Astrocyte (in vitro differentiated cells and primary cell): ENCODE results near the gene BBX. TPM values are rescaled to one million over a fixed set of nuclear protein-coding genes. Genes with fewer than 3 reads are reported as not detected.

Experiments used
- DNase-seq: peaks from one replicate; pipeline ENCODE4 v3.0.0-alpha.2; 2010; ENCODE audit warnings: low read depth
- FAIRE-seq: peaks from 2 replicates; lab custom pipeline; 2011; peaks lifted over from hg19 to GRCh38; lab: Jason Lieb, UNC
- H2AFZ ChIP-seq: 2 replicates; pipeline ENCODE4 v1.6.0; 2012; ENCODE audit warnings: low read depth, low read length, inconsistent platforms
- H3K27ac ChIP-seq: 2 replicates; pipeline ENCODE4 v1.5.1; 2011; ENCODE audit warnings: low read depth, low read length, inconsistent platforms
- H3K27me3 ChIP-seq: 2 replicates; pipeline ENCODE4 v1.6.0; 2011; ENCODE audit warnings: low read length, inconsistent platforms; ENCODE audit not compliant: insufficient read depth
- H3K36me3 ChIP-seq: 2 replicates; pipeline ENCODE4 v1.5.1; 2011; ENCODE audit warnings: low read length, inconsistent platforms; ENCODE audit not compliant: insufficient read depth
- H3K4me1 ChIP-seq: 2 replicates; pipeline ENCODE4 v1.5.1; 2011; ENCODE audit warnings: low read length, inconsistent platforms; ENCODE audit not compliant: insufficient read depth
- H3K4me2 ChIP-seq: 2 replicates; pipeline ENCODE4 v1.6.0; 2012; ENCODE audit warnings: low read length, inconsistent platforms
- H3K4me3 ChIP-seq: 2 replicates; pipeline ENCODE4 v1.5.1; 2011; ENCODE audit warnings: low read depth, mild to moderate bottlenecking, low read length, inconsistent platforms; ENCODE audit not compliant: insufficient read depth
- H3K79me2 ChIP-seq: 2 replicates; pipeline ENCODE4 v1.6.0; 2012; ENCODE audit warnings: mild to moderate bottlenecking, low read length, inconsistent platforms; ENCODE audit not compliant: insufficient read depth
- H3K9ac ChIP-seq: 2 replicates; pipeline ENCODE4 v1.6.0; 2012; ENCODE audit warnings: mild to moderate bottlenecking, low read length, inconsistent platforms
- H3K9me3 ChIP-seq: 2 replicates; pipeline ENCODE4 v1.5.1; 2012; ENCODE audit warnings: low read depth, mild to moderate bottlenecking, low read length, inconsistent platforms; ENCODE audit not compliant: insufficient read depth
- H4K20me1 ChIP-seq: 2 replicates; pipeline ENCODE4 v1.6.0; 2012; ENCODE audit warnings: low read length, inconsistent platforms; ENCODE audit not compliant: insufficient read depth
- H3K27ac Mint-ChIP-seq: one replicate; pipeline ENCODE4 v1.8.0; 2021; ENCODE audit warnings: mild to moderate bottlenecking, mixed read lengths; ENCODE audit not compliant: unreplicated experiment
- H3K27me3 Mint-ChIP-seq: one replicate; pipeline ENCODE4 v1.8.0; 2021; ENCODE audit warnings: low read depth, mixed read lengths; ENCODE audit not compliant: unreplicated experiment
- H3K36me3 Mint-ChIP-seq: one replicate; pipeline ENCODE4 v1.8.0; 2021; ENCODE audit warnings: low read depth, mixed read lengths; ENCODE audit not compliant: unreplicated experiment
- H3K4me1 Mint-ChIP-seq: one replicate; pipeline ENCODE4 v1.8.0; 2021; ENCODE audit warnings: low read depth, mixed read lengths; ENCODE audit not compliant: unreplicated experiment
- H3K4me3 Mint-ChIP-seq: one replicate; pipeline ENCODE4 v1.8.0; 2021; ENCODE audit warnings: mild to moderate bottlenecking, moderate library complexity, mixed read lengths; ENCODE audit not compliant: unreplicated experiment
- H3K9me3 Mint-ChIP-seq: one replicate; pipeline ENCODE4 v1.8.0; 2021; ENCODE audit warnings: mild to moderate bottlenecking, mixed read lengths; ENCODE audit not compliant: unreplicated experiment
- CTCF ChIP-seq: IDR thresholded peaks from 2 replicates; pipeline ENCODE4 v1.5.1; 2011; ENCODE audit warnings: low read depth, mild to moderate bottlenecking, inconsistent platforms, low read length, moderate library complexity; ENCODE audit not compliant: insufficient read depth
- EZH2 ChIP-seq: IDR thresholded peaks from 2 replicates; pipeline ENCODE4 v1.6.1; 2012; ENCODE audit warnings: mild to moderate bottlenecking, low read length, inconsistent platforms; ENCODE audit not compliant: insufficient read depth
- total RNA-seq: library from RNA; stranded (reverse); gene quantifications from 2 replicates; pipeline ENCODE4 v1.2.1, GENCODE V29; 2021

The BBX gene
- total RNA-seq, 1 donor from 2014 or later: 91.6 TPM

- no peak for TF ChIP-seq EZH2
- no peak for TF ChIP-seq CTCF
- no peak for FAIRE-seq
- Mint-ChIP-seq H3K36me3 (peaks cover 4% of the 10 kb centered on the region), H3K4me1 (peaks cover 17% of the 10 kb centered on the region), H3K9me3 (no peaks in the 10 kb centered on the region), H3K27ac (no peak overlapping the region), H3K27me3 (no peaks in the 10 kb centered on the region), H3K4me3 (no peak overlapping the region)
- Histone ChIP-seq H3K9me3 (no peaks in the 10 kb centered on the region), H4K20me1 (peaks cover 23% of the 10 kb centered on the region), H3K79me2 (peaks cover 7% of the 10 kb centered on the region), H3K27me3 (no peaks in the 10 kb centered on the region), H3K4me3 (no peak overlapping the region), H2AFZ (no peak overlapping the region), H3K27ac (no peak overlapping the region), H3K4me1 (no peaks in the 10 kb centered on the region), H3K36me3 (no peaks in the 10 kb centered on the region), H3K4me2 (no peak overlapping the region), H3K9ac (no peak overlapping the region)
- DNase-seq: no peak
These were observed 110.8 kb downstream of the BBX start for GRCh38 chr3:107633327-107634098.

- FAIRE-seq: no peak
- H3K4me2 ChIP-seq: no peak overlapping the region
- no peak overlapping the region for H3K4me3 ChIP-seq
- no peaks in the 10 kb centered on the region for H3K9me3 Mint-ChIP-seq
- no peaks in the 10 kb centered on the region for H3K36me3 ChIP-seq
- peaks cover 4% of the 10 kb centered on the region for H3K36me3 Mint-ChIP-seq
- DNase-seq: no peak
- H3K4me1 ChIP-seq: no peaks in the 10 kb centered on the region
- H3K79me2 ChIP-seq: peaks cover 7% of the 10 kb centered on the region
- no peaks in the 10 kb centered on the region for H3K9me3 ChIP-seq
- no peak overlapping the region for H3K9ac ChIP-seq
- H3K4me1 Mint-ChIP-seq: peaks cover 17% of the 10 kb centered on the region
- H3K27ac Mint-ChIP-seq: no peak overlapping the region
- no peaks in the 10 kb centered on the region for H3K27me3 Mint-ChIP-seq
- H2AFZ ChIP-seq: no peak overlapping the region
- H3K4me3 Mint-ChIP-seq: no peak overlapping the region
- no peaks in the 10 kb centered on the region for H3K27me3 ChIP-seq
- H3K27ac ChIP-seq: no peak overlapping the region
- no peak for TF ChIP-seq EZH2
- TF ChIP-seq CTCF: no peak
- peaks cover 23% of the 10 kb centered on the region for H4K20me1 ChIP-seq
These were observed 111.3 kb downstream of the BBX start for GRCh38 chr3:107634099-107634489.
